Bronchial epithelial cell (primary cell): Measurements from ENCODE around the gene ZNF215. TPM values are rescaled to one million over a fixed set of nuclear protein-coding genes. Genes with fewer than 3 reads are reported as not detected.

Experiments
- DNase-seq: peaks from one replicate; pipeline ENCODE4 v3.0.0-alpha.2; 2010; ENCODE audit warnings: low read depth
- FAIRE-seq: peaks from 2 replicates; lab custom pipeline; 2011; peaks lifted over from hg19 to GRCh38; lab: Jason Lieb, UNC
- H3K27me3 ChIP-seq: 2 replicates; pipeline ENCODE4 v1.5.1; 2011; ENCODE audit warnings: low read length; ENCODE audit not compliant: control insufficient read depth, insufficient read depth
- H3K36me3 ChIP-seq: 2 replicates; pipeline ENCODE4 v1.5.1; 2011; ENCODE audit warnings: low read length; ENCODE audit not compliant: control insufficient read depth, insufficient read depth
- H3K4me3 ChIP-seq: 2 replicates; pipeline ENCODE4 v1.5.1; 2011; ENCODE audit warnings: mild to moderate bottlenecking, low read depth, low read length, control low read depth
- total RNA-seq: library from RNA; depleted of rRNA; stranded (reverse); fragments of >200 nt; gene quantifications from 2 replicates; pipeline ENCODE4 v1.2.1, GENCODE V29; 2014
- TF ChIP-seq, protein P1 (sequence below): IDR thresholded peaks from 2 replicates; pipeline ENCODE4 v1.5.1; 2011; ENCODE audit warnings: mild to moderate bottlenecking, moderate library complexity, low read length, control low read depth, inconsistent platforms; ENCODE audit not compliant: insufficient read depth, severe bottlenecking

ZNF215 gene
- total RNA-seq, 1 donor from 2014 or later: 4.7 TPM

DNA sequence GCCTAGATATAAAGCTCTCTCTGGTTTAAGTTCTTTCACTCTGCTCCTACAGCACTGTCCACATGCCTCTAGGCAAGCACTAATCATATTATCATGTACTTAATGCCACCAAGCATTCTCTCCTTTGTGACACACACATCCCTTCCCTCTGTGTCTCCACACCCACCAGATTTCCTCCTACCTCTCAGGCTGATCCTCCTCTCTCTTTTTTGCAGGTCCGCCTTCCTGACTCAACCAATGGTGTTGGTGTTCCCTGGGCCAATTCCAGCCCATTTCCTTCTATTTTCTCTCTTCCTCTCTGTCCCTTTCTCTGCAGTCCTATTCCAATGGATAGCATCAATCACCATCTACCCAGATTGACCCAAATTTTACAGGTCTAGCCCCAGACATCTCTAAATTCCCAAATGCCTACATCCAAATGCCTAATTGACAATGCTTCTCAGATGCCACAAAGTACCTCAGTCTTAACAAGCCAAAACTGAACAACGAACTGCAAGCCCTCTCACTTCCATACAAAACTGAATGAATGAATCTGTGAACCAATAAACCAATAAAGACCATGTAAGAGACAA is 504 bp upstream of the ZNF215 start:
- Histone ChIP-seq H3K27me3 (no peaks in the 10 kb centered on the region), H3K4me3 (peak overlapping the region; percentile 52), H3K36me3 (no peaks in the 10 kb centered on the region)
- TF ChIP-seq, protein P1, sequence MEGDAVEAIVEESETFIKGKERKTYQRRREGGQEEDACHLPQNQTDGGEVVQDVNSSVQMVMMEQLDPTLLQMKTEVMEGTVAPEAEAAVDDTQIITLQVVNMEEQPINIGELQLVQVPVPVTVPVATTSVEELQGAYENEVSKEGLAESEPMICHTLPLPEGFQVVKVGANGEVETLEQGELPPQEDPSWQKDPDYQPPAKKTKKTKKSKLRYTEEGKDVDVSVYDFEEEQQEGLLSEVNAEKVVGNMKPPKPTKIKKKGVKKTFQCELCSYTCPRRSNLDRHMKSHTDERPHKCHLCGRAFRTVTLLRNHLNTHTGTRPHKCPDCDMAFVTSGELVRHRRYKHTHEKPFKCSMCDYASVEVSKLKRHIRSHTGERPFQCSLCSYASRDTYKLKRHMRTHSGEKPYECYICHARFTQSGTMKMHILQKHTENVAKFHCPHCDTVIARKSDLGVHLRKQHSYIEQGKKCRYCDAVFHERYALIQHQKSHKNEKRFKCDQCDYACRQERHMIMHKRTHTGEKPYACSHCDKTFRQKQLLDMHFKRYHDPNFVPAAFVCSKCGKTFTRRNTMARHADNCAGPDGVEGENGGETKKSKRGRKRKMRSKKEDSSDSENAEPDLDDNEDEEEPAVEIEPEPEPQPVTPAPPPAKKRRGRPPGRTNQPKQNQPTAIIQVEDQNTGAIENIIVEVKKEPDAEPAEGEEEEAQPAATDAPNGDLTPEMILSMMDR: no peak
- FAIRE-seq (no peak), DNase-seq (peak; percentile 48)

DNA sequence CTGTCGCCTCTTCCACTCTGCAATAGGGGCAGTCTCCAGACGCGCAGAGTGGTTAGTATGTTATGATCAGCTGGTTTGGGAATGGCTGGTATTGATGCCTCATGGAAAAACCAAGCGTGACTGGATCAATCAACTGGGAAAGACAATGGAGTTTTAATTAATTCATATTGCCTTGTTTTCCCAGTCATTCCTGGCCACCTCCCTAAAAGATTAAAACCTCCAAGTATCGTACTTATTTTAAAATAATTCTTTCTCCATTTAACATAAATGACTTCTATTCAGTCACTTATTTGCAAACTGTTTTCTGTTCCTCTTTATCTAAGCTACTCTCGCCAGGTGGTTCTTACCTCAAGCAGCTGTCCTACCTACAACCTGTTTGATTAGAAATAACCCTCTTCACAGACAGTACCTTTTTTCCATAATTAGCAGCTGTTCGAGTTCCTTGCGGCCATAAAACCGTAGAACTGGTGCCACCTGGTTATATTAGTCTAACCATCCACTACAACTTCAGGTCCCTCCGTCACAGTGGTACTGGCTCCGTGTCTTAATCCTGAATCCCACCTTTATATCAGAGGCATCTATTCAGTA is 898 bp downstream of the ZNF215 start:
- H3K27me3 ChIP-seq: no peaks in the 10 kb centered on the region
- peak overlapping the region; percentile 52 for H3K4me3 ChIP-seq
- FAIRE-seq: no peak
- no peak for DNase-seq
- TF ChIP-seq, protein P1: no peak
- H3K36me3 ChIP-seq: no peaks in the 10 kb centered on the region

DNA sequence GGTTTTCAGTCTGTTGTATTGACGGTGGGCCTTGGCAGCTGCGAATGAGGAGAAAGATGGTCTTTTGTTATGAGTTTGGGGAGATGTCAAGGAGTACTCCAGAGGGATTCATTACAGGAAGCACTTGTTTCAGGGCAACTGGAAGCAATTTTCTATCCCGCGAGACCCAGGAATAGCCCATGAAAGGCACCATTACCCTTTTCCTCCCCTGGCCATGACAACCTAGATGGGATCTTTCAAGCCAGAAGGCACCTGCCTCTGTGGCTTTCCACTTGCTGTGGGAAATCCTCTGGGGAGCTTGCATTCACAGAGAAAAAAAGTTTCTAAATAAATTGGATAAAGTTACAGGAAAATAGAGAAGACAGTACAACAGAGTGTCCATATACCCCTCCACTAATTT is 2.7 kb downstream of the ZNF215 start:
- H3K36me3 ChIP-seq: no peaks in the 10 kb centered on the region
- H3K27me3 ChIP-seq: no peaks in the 10 kb centered on the region
- no peak for FAIRE-seq
- DNase-seq: no peak
- no peak overlapping the region for H3K4me3 ChIP-seq
- TF ChIP-seq, protein P1: no peak

DNA sequence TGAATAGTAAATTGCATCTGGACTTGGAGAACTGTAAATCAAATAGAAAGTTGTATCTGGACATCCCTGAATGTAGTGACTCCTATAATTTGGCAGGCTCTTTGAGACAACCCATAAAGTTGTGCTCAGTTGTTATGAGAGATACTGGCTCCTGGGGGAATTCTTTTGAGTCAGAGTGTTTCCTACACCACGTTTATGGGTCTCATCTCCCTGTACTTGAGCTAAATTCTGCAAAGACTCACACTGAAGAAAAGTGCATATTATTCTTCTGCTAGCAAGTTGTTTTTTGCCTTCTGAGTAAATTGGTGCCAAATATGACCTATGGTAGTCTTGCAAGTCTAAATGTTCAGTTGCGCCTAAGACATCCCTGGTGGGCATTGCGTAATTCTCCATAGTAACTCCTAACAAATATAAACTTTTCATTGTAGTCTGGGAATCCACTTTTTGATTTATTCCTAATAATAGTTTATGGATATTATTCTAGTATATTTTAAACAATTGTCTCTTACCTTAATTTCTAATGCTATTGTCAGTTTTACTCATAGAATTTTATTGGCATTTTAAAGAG is 5.0 kb downstream of the ZNF215 start:
- H3K27me3 ChIP-seq: no peaks in the 10 kb centered on the region
- TF ChIP-seq, protein P1: no peak
- H3K36me3 ChIP-seq: no peaks in the 10 kb centered on the region
- FAIRE-seq (no peak), DNase-seq (no peak)
- H3K4me3 ChIP-seq: no peak overlapping the region

DNA sequence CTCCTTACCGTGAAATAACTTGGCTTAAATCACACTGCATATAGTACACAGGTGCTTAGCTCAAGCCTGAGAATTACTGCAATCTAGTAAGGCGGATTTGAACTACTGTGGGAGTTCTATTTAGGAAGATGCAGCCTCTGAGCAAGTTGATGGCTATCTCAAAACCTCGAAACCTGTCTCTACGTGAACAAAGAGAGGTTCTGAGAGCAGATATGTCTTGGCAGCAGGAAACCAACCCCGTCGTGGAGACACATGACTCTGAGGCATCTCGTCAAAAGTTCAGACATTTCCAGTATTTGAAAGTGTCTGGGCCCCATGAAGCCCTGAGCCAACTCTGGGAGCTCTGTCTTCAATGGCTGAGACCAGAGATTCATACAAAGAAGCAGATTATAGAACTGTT is 5.9 kb downstream of the ZNF215 start:
- H3K36me3 ChIP-seq: no peaks in the 10 kb centered on the region
- DNase-seq (no peak), FAIRE-seq (no peak)
- H3K27me3 ChIP-seq: no peaks in the 10 kb centered on the region
- TF ChIP-seq, protein P1: no peak
- H3K4me3 ChIP-seq: no peak overlapping the region
